ENCODE results near the gene PRR5L.

Gene PRR5L

GRCh38 chr11:36380296-36381014 lies 84.4 kb downstream of the PRR5L start:
- no peak for DNase-seq

GRCh38 chr11:36381015-36381360 lies 84.9 kb downstream of the PRR5L start:
- no peak for DNase-seq

GRCh38 chr11:36383195-36383594 lies 87.1 kb downstream of the PRR5L start:
- DNase-seq, result no peak

- DNase-seq, result no peak
Observed at GRCh38 chr11:36385121-36385970, 89.3 kb downstream of the PRR5L start.

- DNase-seq, result no peak
Observed at GRCh38 chr11:36386411-36386810, 90.3 kb downstream of the PRR5L start.

GRCh38 chr11:36388071-36388470 lies 92.0 kb downstream of the PRR5L start:
- DNase-seq, result no peak

- no peak for DNase-seq
Observed at GRCh38 chr11:36388951-36389350, 92.9 kb downstream of the PRR5L start.

- no peak for DNase-seq
Observed at GRCh38 chr11:36389811-36390210, 93.7 kb downstream of the PRR5L start.

- DNase-seq, result peak; percentile 5
Observed at GRCh38 chr11:36390963-36391471, 94.9 kb downstream of the PRR5L start.

- DNase-seq, result no peak
Observed at GRCh38 chr11:36392196-36392595, 96.1 kb downstream of the PRR5L start.

GRCh38 chr11:36394056-36394455 lies 98.0 kb downstream of the PRR5L start:
- DNase-seq, result no peak

- DNase-seq, result no peak
Observed at GRCh38 chr11:36394926-36395325, 98.8 kb downstream of the PRR5L start.

GRCh38 chr11:36395978-36396736 lies 100.1 kb downstream of the PRR5L start:
- DNase-seq, result no peak

- no peak for DNase-seq
Observed at GRCh38 chr11:36398231-36398953, 102.3 kb downstream of the PRR5L start.

- no peak for DNase-seq
Observed at GRCh38 chr11:36399236-36399635, 103.1 kb downstream of the PRR5L start.

GRCh38 chr11:36399745-36400144 lies 103.7 kb downstream of the PRR5L start:
- no peak for DNase-seq

- DNase-seq, result no peak
Observed at GRCh38 chr11:36400766-36401455, 104.8 kb downstream of the PRR5L start.

GRCh38 chr11:36402568-36403170 lies 106.6 kb downstream of the PRR5L start:
- DNase-seq, result no peak

GRCh38 chr11:36403661-36404060 lies 107.6 kb downstream of the PRR5L start:
- DNase-seq, result no peak

- no peak for DNase-seq
Observed at GRCh38 chr11:36404831-36405230, 108.7 kb downstream of the PRR5L start.

GRCh38 chr11:36405585-36406367 lies 109.7 kb downstream of the PRR5L start:
- DNase-seq, result no peak
